Neural cell (in vitro differentiated cells): ENCODE data around the gene SLC24A3. TPM values are rescaled to one million over a fixed set of nuclear protein-coding genes. Genes with fewer than 3 reads are reported as not detected.

ENCODE experiments used
- H2AFZ ChIP-seq: fragments of 200-600, 300-800 bp; sonication (generic), shearing (Covaris generic); 2 replicates; pipeline ENCODE4 v1.6.0; 2014; ENCODE audit warnings: low read depth, mild to moderate bottlenecking, antibody characterized with exemption, low read length, moderate library complexity
- H3F3A ChIP-seq: fragments of 200-600 bp; shearing (Covaris generic); 2 replicates; pipeline ENCODE4 v1.6.1; 2016; ENCODE audit warnings: mild to moderate bottlenecking, moderate library complexity, mixed read lengths, antibody characterized with exemption, low read length; ENCODE audit not compliant: insufficient read depth, poor library complexity, severe bottlenecking
- H3K27ac ChIP-seq: fragments of 200-600, 300-800 bp; sonication (generic), shearing (Covaris generic); 2 replicates; pipeline ENCODE4 v1.5.1; 2014; ENCODE audit warnings: mild to moderate bottlenecking, low read length, moderate library complexity
- H3K27me3 ChIP-seq: fragments of 300-800, 200-600 bp; sonication (generic), shearing (Covaris generic); 2 replicates; pipeline ENCODE4 v1.6.0; 2014; ENCODE audit warnings: mild to moderate bottlenecking, low read depth, low read length, moderate library complexity; ENCODE audit not compliant: insufficient read depth
- H3K36me3 ChIP-seq: fragments of 300-800, 200-600 bp; sonication (generic), shearing (Covaris generic); 2 replicates; pipeline ENCODE4 v1.5.1; 2014; ENCODE audit warnings: mild to moderate bottlenecking, antibody characterized with exemption, low read length, moderate library complexity; ENCODE audit not compliant: insufficient read depth
- H3K4me2 ChIP-seq: fragments of 300-800, 200-600 bp; sonication (generic), shearing (Covaris generic); 2 replicates; pipeline ENCODE4 v1.6.0; 2014; ENCODE audit warnings: mild to moderate bottlenecking, low read length
- H3K4me3 ChIP-seq: fragments of 300-800, 200-600 bp; sonication (generic), shearing (Covaris generic); 2 replicates; pipeline ENCODE4 v1.5.1; 2014; ENCODE audit warnings: mild to moderate bottlenecking, low read length, moderate library complexity
- H3K79me2 ChIP-seq: fragments of 200-600 bp; shearing (Covaris generic); replicated peaks from 2 replicates; pipeline ENCODE4 v1.6.0; 2014; ENCODE audit warnings: mild to moderate bottlenecking, low read length, moderate library complexity; ENCODE audit not compliant: insufficient read depth
- H3K9ac ChIP-seq: fragments of 300-800, 200-600 bp; sonication (generic), shearing (Covaris generic); 2 replicates; pipeline ENCODE4 v1.6.1; 2016; ENCODE audit warnings: mild to moderate bottlenecking, low read length, mixed read lengths
- H3K9me2 ChIP-seq: fragments of 200-600 bp; shearing (Covaris generic); 2 replicates; pipeline ENCODE4 v1.6.1; 2016; ENCODE audit warnings: mild to moderate bottlenecking, low read length, mixed read lengths; ENCODE audit not compliant: insufficient read depth
- H3K9me3 ChIP-seq: fragments of 200-600, 300-800 bp; sonication (generic), shearing (Covaris generic); 2 replicates; pipeline ENCODE4 v1.6.1; 2016; ENCODE audit warnings: mild to moderate bottlenecking, mixed run types, low read length, moderate library complexity, mixed read lengths
- H4K20me1 ChIP-seq: fragments of 200-600 bp; shearing (Covaris generic); 2 replicates; pipeline ENCODE4 v1.6.1; 2016; ENCODE audit warnings: mild to moderate bottlenecking, mixed run types; ENCODE audit not compliant: insufficient read depth
- CTCF ChIP-seq: fragments of 450-650 bp; IDR thresholded peaks from 2 replicates; pipeline ENCODE4 v1.5.1; 2014; ENCODE audit warnings: antibody characterized with exemption, mild to moderate bottlenecking, moderate library complexity; ENCODE audit not compliant: poor library complexity, severe bottlenecking
- EP300 ChIP-seq: fragments of 450-650 bp; conservative IDR thresholded peaks from 2 replicates; pipeline ENCODE4 v1.6.1; 2014; ENCODE audit warnings: antibody characterized with exemption, mild to moderate bottlenecking, moderate library complexity; ENCODE audit not compliant: poor library complexity, severe bottlenecking
- EZH2 ChIP-seq: fragments of 200-600, 300-800 bp; shearing (Covaris generic), sonication (generic); IDR thresholded peaks from 2 replicates; pipeline ENCODE4 v1.6.1; 2014; ENCODE audit warnings: antibody characterized with exemption, low read length, borderline replicate concordance, mild to moderate bottlenecking; ENCODE audit not compliant: insufficient read depth, poor library complexity, severe bottlenecking
- MXI1 ChIP-seq: fragments of 450-650 bp; conservative IDR thresholded peaks from 2 replicates; pipeline ENCODE4 v1.6.1; 2014; ENCODE audit warnings: antibody characterized with exemption, mild to moderate bottlenecking; ENCODE audit not compliant: poor library complexity, severe bottlenecking
- POLR2AphosphoS5 ChIP-seq: IDR thresholded peaks from 2 replicates; pipeline ENCODE4 v1.6.1; 2012
- RAD21 ChIP-seq: fragments of 450-650 bp; conservative IDR thresholded peaks from 2 replicates; pipeline ENCODE4 v1.6.1; 2014; ENCODE audit warnings: antibody characterized with exemption, mild to moderate bottlenecking, moderate library complexity
- REST ChIP-seq: IDR thresholded peaks from 2 replicates; pipeline ENCODE4 v1.6.1; 2012; ENCODE audit warnings: borderline replicate concordance
- SMC3 ChIP-seq: fragments of 450-650 bp; conservative IDR thresholded peaks from 2 replicates; pipeline ENCODE4 v1.6.1; 2014; ENCODE audit warnings: antibody characterized with exemption, mild to moderate bottlenecking, moderate library complexity; ENCODE audit not compliant: poor library complexity
- TAF1 ChIP-seq: IDR thresholded peaks from 2 replicates; pipeline ENCODE4 v1.6.1; 2012; ENCODE audit warnings: low read depth
- polyA plus RNA-seq: library from polyadenylated mRNA; depleted of rRNA; stranded (reverse); fragments of >200 nt; gene quantifications from 2 replicates; pipeline ENCODE4 v1.2.3, GENCODE V29; 2014

SLC24A3 gene
- polyA plus RNA-seq, 1 donor from 2014 or later, result 6.5 TPM

- TF ChIP-seq EP300 (no peak), SMC3 (no peak), EZH2 (no peak), POLR2AphosphoS5 (no peak), REST (no peak), RAD21 (no peak), TAF1 (no peak), CTCF (no peak), MXI1 (no peak)
- no peaks in the 10 kb centered on the region for H3K36me3 ChIP-seq
Measured at GRCh38 chr20:19710336-19711120, 498.1 kb downstream of the SLC24A3 start.

GRCh38 chr20:19711126-19711525 is 498.7 kb downstream of the SLC24A3 start:
- Histone ChIP-seq H3K9me3 (no peaks in the 10 kb centered on the region), H2AFZ (no peak overlapping the region), H3K9ac (no peak overlapping the region), H3K36me3 (no peaks in the 10 kb centered on the region), H4K20me1 (no peaks in the 10 kb centered on the region), H3K9me2 (no peaks in the 10 kb centered on the region), H3K27me3 (no peaks in the 10 kb centered on the region), H3K4me2 (no peak overlapping the region), H3F3A (no peaks in the 10 kb centered on the region), H3K4me3 (no peak overlapping the region), H3K79me2 (no peaks in the 10 kb centered on the region), H3K27ac (no peak overlapping the region)
- TF ChIP-seq POLR2AphosphoS5 (no peak), EZH2 (no peak), MXI1 (no peak), SMC3 (no peak), REST (no peak), RAD21 (no peak), CTCF (no peak), EP300 (no peak), TAF1 (no peak)

More at GRCh38 chr20:19710336-19711120, 498.1 kb downstream of the SLC24A3 start:
- Histone ChIP-seq H3F3A (no peaks in the 10 kb centered on the region), H3K4me3 (no peak overlapping the region), H2AFZ (no peak overlapping the region), H3K9me3 (no peaks in the 10 kb centered on the region), H3K9me2 (no peaks in the 10 kb centered on the region), H4K20me1 (no peaks in the 10 kb centered on the region), H3K9ac (no peak overlapping the region), H3K4me2 (no peak overlapping the region), H3K27ac (no peak overlapping the region), H3K27me3 (no peaks in the 10 kb centered on the region), H3K79me2 (no peaks in the 10 kb centered on the region)
